IPS-NIHi7 (cell line): ENCODE results near the gene JAM3.
A peak's percentile ranks its signal among the peaks of the same experiment; 100 is the strongest.
"Not testable (repeated sequence)": the region's sequence is repeated elsewhere in the genome, so short reads cannot be mapped to it uniquely, and the experiment has no call there.

Experiments
- DNase-seq: peaks from one replicate; pipeline ENCODE4 v3.0.0; 2012; ENCODE audit warnings: mixed read lengths; ENCODE audit errors: extremely low spot score

JAM3 gene

DNA sequence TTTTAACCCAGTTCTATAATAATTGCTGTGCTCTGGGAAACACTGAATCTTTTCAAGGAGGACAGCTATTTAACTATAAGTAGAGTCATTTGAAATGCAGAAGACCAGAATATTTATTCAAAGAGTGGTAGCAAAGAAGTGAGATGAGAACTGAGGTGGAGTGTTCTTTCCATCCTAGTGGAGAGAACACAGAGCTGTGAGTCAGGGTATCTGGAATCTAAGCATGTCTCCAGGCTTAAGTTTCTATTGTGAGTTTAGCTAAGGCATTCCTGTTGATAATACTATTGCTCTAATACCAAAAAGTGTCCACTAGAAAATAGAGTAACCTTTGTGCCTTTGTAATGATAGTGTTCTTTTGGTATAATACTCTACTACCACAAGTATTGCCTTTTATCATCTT is 32.4 kb downstream of the JAM3 start:
- DNase-seq = no peak

- no peak for DNase-seq
Measured at GRCh38 chr11:134110252-134110815, 41.5 kb downstream of the JAM3 start.

DNA sequence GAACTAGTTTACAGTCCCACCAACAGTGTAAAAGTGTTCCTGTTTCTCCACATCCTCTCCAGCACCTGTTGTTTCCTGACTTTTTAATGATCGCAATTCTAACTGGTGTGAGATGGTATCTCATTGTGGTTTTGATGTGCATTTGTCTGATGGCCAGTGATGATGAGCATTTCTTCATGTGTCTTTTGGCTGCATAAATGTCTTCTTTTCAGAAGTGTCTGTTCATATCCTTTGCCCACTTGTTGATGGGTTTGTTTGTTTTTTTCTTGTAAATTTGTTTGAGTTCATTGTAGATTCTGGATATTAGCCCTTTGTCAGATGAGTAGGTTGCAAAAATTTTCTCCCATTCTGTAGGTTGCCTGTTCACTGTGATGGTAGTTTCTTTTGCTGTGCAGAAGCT is 44.9 kb downstream of the JAM3 start:
- not testable (repeated sequence) for DNase-seq

DNA sequence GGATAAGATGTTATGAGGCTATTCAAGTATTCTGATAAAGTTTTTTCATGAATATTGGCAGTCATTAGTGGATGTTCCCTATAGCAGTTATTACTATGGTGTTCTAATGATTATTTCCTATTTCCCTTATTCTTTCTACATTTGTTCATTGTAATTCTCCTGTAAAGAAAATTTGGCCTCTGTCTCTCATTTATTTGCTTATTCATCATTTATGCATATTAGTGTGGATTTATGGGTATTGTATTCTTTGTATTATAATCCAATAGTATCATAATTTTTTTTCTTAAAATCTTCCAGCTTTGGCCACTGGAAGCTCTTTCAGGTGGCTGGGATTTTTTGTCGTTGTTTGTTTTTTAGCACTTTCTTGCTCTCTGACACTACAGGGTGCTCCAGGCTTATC is 47.3 kb downstream of the JAM3 start:
- no peak for DNase-seq

GRCh38 chr11:134118006-134118405 is 49.1 kb downstream of the JAM3 start:
- DNase-seq = no peak

- no peak for DNase-seq
Measured at GRCh38 chr11:134119094-134119493, 50.2 kb downstream of the JAM3 start.

- DNase-seq = no peak
Measured at GRCh38 chr11:134120143-134120850, 51.4 kb downstream of the JAM3 start.

DNA sequence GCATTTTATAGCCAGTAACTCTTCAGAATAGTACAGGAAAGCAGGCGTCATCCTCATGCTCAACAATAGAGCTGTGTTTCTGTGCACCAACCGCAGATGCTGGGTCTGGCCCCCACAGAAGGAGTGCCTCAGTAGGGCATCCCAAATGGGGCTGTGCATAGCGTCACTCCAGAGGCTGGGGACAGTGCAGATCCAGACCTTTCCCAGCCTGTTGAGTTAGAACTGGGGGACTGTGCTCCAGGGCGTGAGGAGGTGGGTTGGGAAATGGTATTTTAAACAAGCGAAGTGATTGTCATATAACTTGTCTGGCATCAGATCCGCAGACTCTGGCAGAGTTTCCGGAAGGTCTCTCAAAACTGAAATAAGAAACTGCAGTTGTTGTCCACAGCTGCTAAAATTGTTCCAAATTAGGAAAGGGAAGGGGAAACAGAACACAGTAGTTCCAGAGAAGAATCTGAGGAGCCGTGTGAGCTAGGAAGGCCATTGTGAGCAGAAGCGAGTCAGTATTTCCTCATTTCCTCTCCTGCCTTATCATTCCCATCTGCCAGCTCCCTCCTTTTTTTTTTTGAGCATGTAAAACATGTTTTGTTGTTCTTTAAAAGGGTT is 52.2 kb downstream of the JAM3 start:
- no peak for DNase-seq

DNA sequence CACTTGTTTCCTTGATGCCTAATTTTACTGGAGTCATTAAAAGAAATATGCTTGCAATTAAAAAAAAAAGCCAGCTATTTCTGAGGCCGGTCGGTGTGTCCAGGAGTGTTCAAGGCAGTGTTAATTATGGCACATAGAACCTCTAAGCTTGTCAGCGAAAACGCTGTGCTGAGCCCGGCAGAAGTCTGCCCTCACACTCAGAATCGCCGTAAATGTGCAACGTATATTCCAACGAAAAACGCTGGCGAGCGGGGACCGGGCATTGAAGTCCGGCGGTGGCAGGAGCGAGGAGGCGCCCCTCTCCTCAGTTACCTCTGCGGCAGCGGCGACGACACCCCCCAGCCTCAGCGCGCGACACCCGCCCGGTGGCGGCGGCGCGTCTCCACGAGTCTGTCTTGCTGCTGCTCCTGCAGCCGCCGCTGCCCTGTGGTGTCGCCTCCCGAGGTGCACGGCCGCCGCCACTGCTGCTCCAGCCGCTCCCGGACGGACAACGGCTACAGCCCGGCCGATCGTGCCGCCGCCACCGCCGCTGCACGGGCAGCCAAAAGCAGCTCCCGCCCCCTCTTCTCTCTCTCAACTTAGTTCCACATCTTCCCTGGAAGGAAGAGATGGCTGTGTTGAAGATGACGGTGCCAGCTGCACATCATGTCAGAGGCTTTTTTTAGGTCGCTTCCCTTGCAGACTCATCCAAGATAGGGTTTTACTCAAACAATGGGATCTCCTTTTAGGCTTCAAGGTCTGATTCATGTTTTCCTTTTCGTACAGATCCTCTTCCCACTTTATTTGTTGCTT is 56.0 kb downstream of the JAM3 start:
- peak; percentile 73 for DNase-seq

DNA sequence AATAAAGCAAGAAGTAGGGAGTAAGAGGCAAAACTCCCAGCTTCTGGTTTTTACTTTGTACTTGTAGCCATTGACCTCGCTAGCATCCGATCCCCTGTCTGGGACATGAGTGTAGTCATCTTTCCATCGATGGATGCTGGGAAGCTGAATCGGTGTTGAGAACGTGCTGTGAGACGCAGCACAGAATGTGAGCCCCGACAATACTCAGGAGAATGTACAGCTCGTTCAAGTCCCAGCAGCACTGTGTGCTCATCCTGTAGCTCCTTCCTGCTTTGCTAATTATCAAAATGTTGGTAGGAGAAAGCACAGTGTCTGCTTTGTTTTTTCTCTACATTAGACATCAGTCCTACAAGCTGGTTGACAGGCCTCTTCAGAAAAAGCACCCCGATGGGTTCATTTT is 56.6 kb downstream of the JAM3 start:
- DNase-seq = no peak

DNA sequence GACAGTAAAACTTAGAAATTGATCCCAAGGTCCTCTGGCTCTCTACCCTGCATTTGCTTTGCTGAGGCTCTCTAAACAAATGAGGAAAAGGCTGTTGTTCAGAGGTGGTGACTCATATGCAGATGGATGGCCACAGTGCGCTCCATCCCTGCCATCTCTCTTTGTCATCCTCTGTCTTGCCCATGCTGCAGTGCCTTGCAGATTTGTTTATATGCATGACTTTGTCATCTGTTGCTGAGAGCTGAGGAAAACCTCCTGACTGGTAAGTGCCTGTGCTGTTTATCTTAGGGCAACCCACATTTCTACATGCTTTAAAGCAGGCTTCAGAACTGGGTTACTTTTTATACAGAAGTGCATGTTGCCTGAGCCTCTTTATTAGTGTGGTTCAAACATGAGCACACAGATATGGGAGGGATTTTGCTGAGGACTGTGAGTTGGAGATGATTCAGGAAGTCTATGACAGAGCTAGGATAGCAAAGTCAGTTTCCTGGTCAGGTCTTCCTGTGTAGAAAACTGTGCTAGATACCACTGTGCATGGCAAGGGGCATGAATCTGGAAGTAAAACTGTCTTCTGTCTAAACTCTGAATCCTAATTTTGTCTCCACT is 57.4 kb downstream of the JAM3 start:
- peak; percentile 61 for DNase-seq

- no peak for DNase-seq
Measured at GRCh38 chr11:134131628-134132244, 62.9 kb downstream of the JAM3 start.

- no peak for DNase-seq
Measured at GRCh38 chr11:134132808-134133207, 63.9 kb downstream of the JAM3 start.

DNA sequence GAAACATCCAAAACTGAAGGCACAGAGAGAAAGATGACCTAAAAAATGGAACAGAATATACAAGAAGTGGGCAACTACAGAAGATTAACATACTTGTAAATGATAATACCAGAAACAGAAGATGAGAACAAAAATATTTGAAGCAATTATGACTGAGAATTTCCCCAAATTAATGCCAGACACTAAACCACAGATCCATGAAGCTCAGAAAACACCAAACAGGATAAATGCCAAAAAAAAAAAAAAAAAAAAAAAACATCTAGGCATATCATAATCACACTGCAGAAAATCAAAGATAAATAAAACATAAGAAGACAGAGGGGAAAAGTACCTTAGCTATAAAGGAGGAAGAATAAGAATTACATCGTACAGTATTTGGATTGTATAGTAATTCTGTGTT is 65.3 kb downstream of the JAM3 start:
- DNase-seq = no peak

- no peak for DNase-seq
Measured at GRCh38 chr11:134138376-134138775, 69.5 kb downstream of the JAM3 start.

- no peak for DNase-seq
Measured at GRCh38 chr11:134139303-134139872, 70.5 kb downstream of the JAM3 start.

DNA sequence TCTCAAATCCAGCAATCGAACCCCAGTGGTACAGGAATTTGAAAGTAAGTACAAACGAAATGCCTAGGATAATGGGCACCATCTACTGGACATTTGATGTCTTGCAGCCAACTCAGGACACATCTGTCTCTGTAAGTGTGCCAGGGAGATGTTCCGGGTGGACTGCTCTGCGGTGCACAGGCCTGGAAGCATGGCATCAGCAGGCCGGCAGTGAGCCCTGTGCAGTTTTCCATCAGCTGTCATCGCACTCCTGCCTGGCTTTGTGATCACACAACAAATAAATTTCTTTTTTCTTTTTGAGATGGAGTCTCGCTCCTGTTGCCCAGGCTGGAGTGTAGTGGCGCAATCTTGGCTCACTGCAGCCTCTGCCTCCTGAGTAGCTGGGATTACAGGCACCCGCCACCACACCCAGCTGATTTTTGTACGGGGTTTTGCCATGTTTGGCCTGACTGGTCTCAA is 71.0 kb downstream of the JAM3 start:
- DNase-seq = peak; percentile 82

- no peak for DNase-seq
Measured at GRCh38 chr11:134140961-134141490, 72.2 kb downstream of the JAM3 start.

GRCh38 chr11:134142536-134142935 is 73.7 kb downstream of the JAM3 start:
- no peak for DNase-seq

- no peak for DNase-seq
Measured at GRCh38 chr11:134143801-134144200, 74.9 kb downstream of the JAM3 start.

GRCh38 chr11:134144744-134145143 is 75.9 kb downstream of the JAM3 start:
- DNase-seq = no peak
